Mucosa of descending colon (tissue), 3 donors: ENCODE data around the gene DDX19B. TPM values are rescaled to one million over a fixed set of nuclear protein-coding genes. Genes with fewer than 3 reads are reported as not detected.
"Not testable (repeated sequence)": the region's sequence is repeated elsewhere in the genome, so short reads cannot be mapped to it uniquely, and the experiment has no call there.

Experiments
- ATAC-seq: fragments of 200-7000 bp; cut with Tn5 transposase; one replicate; pipeline ENCODE4 v1.9.1; 2020; ENCODE audit warnings: mild to moderate bottlenecking, moderate library complexity
- DNase-seq, 3 donors: peaks; one replicate each; pipeline ENCODE4 v3.0.0-alpha.2; 2020
- H3K36me3 ChIP-seq: fragments of 200-600 bp; one replicate; pipeline ENCODE4 v1.8.0; 2021; ENCODE audit warnings: low read depth, mild to moderate bottlenecking
- H3K4me1 ChIP-seq: fragments of 200-600 bp; one replicate; pipeline ENCODE4 v1.8.0; 2021; ENCODE audit warnings: low read depth, mild to moderate bottlenecking
- H3K4me3 ChIP-seq: fragments of 200-600 bp; one replicate; pipeline ENCODE4 v1.8.0; 2021; ENCODE audit warnings: mild to moderate bottlenecking
- H3K9me3 ChIP-seq: fragments of 200-600 bp; one replicate; pipeline ENCODE4 v1.8.0; 2021; ENCODE audit warnings: mild to moderate bottlenecking
- CTCF ChIP-seq: fragments of 200-600 bp; IDR thresholded peaks from one replicate; pipeline ENCODE4 v1.8.0; 2022; ENCODE audit warnings: antibody characterized with exemption, mild to moderate bottlenecking
- intact Hi-C, 2 donors: fragments of 100-400 bp; cut with DNase I in 1 of 2; cut with micrococcal nuclease in 1 of 2; formaldehyde crosslinking; loops; one replicate each; pipeline versions ENCODE4 v1.11.0 to v1.11.1; 2022; cut with DNase I, micrococcal nuclease
- total RNA-seq, 3 donors: library from RNA; stranded (reverse); fragmentation: NEBNext Ultra II Directional in 2 of 3; extraction: Animal tissue kit (Norgen Biotek cat#: 25700) in 2 of 3; gene quantifications; one replicate each; pipeline versions ENCODE4 v1.2.1 to v1.2.4, GENCODE V29; 2021 to 2023
- donor health status: DM: no; HTN: no; CAD: no; lungs with moderate emphysema.
- donor health status: DM: no; HTN: no; CAD: no.
- donor health status: DM: no; HTN: yes; CAD: no.

Gene DDX19B
- total RNA-seq, 3 donors from 2014 or later, result 22.5 to 34.7 (median 28.7) TPM

GRCh38 chr16:70271696-70272095 is 27.3 kb upstream of the DDX19B start:
- intact Hi-C loops, result no loop called here
- no peak for TF ChIP-seq CTCF
- no peak for ATAC-seq
- peaks cover 7% of the 10 kb centered on the region for H3K36me3 ChIP-seq
- H3K4me1 ChIP-seq, result no peaks in the 10 kb centered on the region
- DNase-seq, result peak in 1 of 3 donors; percentile 13
- H3K4me3 ChIP-seq, result no peak overlapping the region
- H3K9me3 ChIP-seq, result no peaks in the 10 kb centered on the region

GRCh38 chr16:70276392-70276791 is 22.6 kb upstream of the DDX19B start:
- intact Hi-C loops, result no loop called here
- no peak for ATAC-seq
- H3K9me3 ChIP-seq, result no peaks in the 10 kb centered on the region

GRCh38 chr16:70287304-70287971 is 11.5 kb upstream of the DDX19B start:
- H3K4me1 ChIP-seq, result peaks cover 15% of the 10 kb centered on the region
- H3K36me3 ChIP-seq, ATAC-seq, DNase-seq, intact Hi-C loops, H3K9me3 ChIP-seq, H3K4me3 ChIP-seq: not testable (repeated sequence)

More at GRCh38 chr16:70276392-70276791, 22.6 kb upstream of the DDX19B start:
- no peak for TF ChIP-seq CTCF
- no peak for DNase-seq
- no peaks in the 10 kb centered on the region for H3K4me1 ChIP-seq
- H3K36me3 ChIP-seq, result peaks cover 7% of the 10 kb centered on the region
- H3K4me3 ChIP-seq, result no peak overlapping the region

- peak; percentile 98 for ATAC-seq
- no peaks in the 10 kb centered on the region for H3K9me3 ChIP-seq
- peak within 1 kb of the TSS; percentile 75 for H3K4me3 ChIP-seq
- H3K4me1 ChIP-seq, result peaks cover 15% of the 10 kb centered on the region
- DNase-seq, result peak; percentile 96 to 97 (median 97)
- TF ChIP-seq CTCF, result no peak
- H3K36me3 ChIP-seq, result no peaks in the 10 kb centered on the region
- intact Hi-C loops, result no loop called here
Observed at GRCh38 chr16:70289229-70290094, 9.5 kb upstream of the DDX19B start, which contains the start of gene AARS1. Gene AARS1, minus strand, starts transcription at chr16:70289506. Its CDS starts 6,743 bp downstream, at chr16:70282763.

GRCh38 chr16:70290949-70291519 is 8.0 kb upstream of the DDX19B start:
- H3K9me3 ChIP-seq, result no peaks in the 10 kb centered on the region
- intact Hi-C loops, result no loop called here

GRCh38 chr16:70292148-70292547 is 6.8 kb upstream of the DDX19B start:
- intact Hi-C loops, DNase-seq, H3K4me1 ChIP-seq, H3K4me3 ChIP-seq, H3K9me3 ChIP-seq, H3K36me3 ChIP-seq, ATAC-seq: not testable (repeated sequence)

More at GRCh38 chr16:70290949-70291519, 8.0 kb upstream of the DDX19B start:
- Histone ChIP-seq H3K36me3 (no peaks in the 10 kb centered on the region), H3K4me3 (no peak overlapping the region), H3K4me1 (peaks cover 9% of the 10 kb centered on the region)
- TF ChIP-seq CTCF, result no peak
- ATAC-seq (no peak), DNase-seq (no peak)
